ENCODE results near the gene SLC35E2B.
"Not testable (repeated sequence)": the region's sequence is repeated elsewhere in the genome, so short reads cannot be mapped to it uniquely, and the experiment has no call there.

SLC35E2B gene

GRCh38 chr1:1648265-1648664, 44.3 kb downstream of the SLC35E2B start:
- DNase-seq (ENCODE audit: extremely low spot score); POLR2A ChIA-PET; CTCF ChIA-PET: not testable (repeated sequence)

GRCh38 chr1:1647567-1648241, 44.9 kb downstream of the SLC35E2B start:
- CTCF ChIA-PET; DNase-seq (ENCODE audit: extremely low spot score); POLR2A ChIA-PET: not testable (repeated sequence)

GRCh38 chr1:1646326-1646725, 46.3 kb downstream of the SLC35E2B start:
- POLR2A ChIA-PET; DNase-seq (ENCODE audit: extremely low spot score): not testable (repeated sequence)

GRCh38 chr1:1640711-1641461, 51.7 kb downstream of the SLC35E2B start:
- CTCF ChIA-PET; POLR2A ChIA-PET; DNase-seq (ENCODE audit: extremely low spot score): not testable (repeated sequence)

More at GRCh38 chr1:1646326-1646725, 46.3 kb downstream of the SLC35E2B start:
- CTCF ChIA-PET, result not testable (repeated sequence)

- CTCF ChIA-PET; DNase-seq (ENCODE audit: extremely low spot score); POLR2A ChIA-PET: not testable (repeated sequence)
Measured at GRCh38 chr1:1640081-1640480, 52.5 kb downstream of the SLC35E2B start.

GRCh38 chr1:1639368-1639767, 53.2 kb downstream of the SLC35E2B start:
- POLR2A ChIA-PET; DNase-seq (ENCODE audit: extremely low spot score); CTCF ChIA-PET: not testable (repeated sequence)

GRCh38 chr1:1638528-1638927, 54.1 kb downstream of the SLC35E2B start:
- POLR2A ChIA-PET; CTCF ChIA-PET; DNase-seq (ENCODE audit: extremely low spot score): not testable (repeated sequence)

- CTCF ChIA-PET, POLR2A ChIA-PET: not testable (repeated sequence)
Measured at GRCh38 chr1:1637479-1637875, 55.1 kb downstream of the SLC35E2B start.

GRCh38 chr1:1636621-1637478, 55.7 kb downstream of the SLC35E2B start:
- CTCF ChIA-PET; POLR2A ChIA-PET; DNase-seq (ENCODE audit: extremely low spot score): not testable (repeated sequence)

More at GRCh38 chr1:1637479-1637875, 55.1 kb downstream of the SLC35E2B start:
- not testable (repeated sequence) for DNase-seq (ENCODE audit: extremely low spot score)

- CTCF ChIA-PET; POLR2A ChIA-PET; DNase-seq (ENCODE audit: extremely low spot score): not testable (repeated sequence)
Measured at GRCh38 chr1:1634613-1635012, 58.0 kb downstream of the SLC35E2B start.

- CTCF ChIA-PET; DNase-seq (ENCODE audit: extremely low spot score); POLR2A ChIA-PET: not testable (repeated sequence)
Measured at GRCh38 chr1:1633409-1633808, 59.2 kb downstream of the SLC35E2B start.

GRCh38 chr1:1631782-1632420, 60.7 kb downstream of the SLC35E2B start, which contains the start of gene MMP23B:
Gene MMP23B, plus strand, starts transcription at chr1:1632173. Its CDS starts 46 bp downstream, at chr1:1632219.
- no peak for TF ChIP-seq CTCF (IDR thresholded peaks at IDR 0.05; ENCODE audit: control extremely low read depth, extremely low read depth, low read depth, missing control alignments)
- no peak for DNase-seq (ENCODE audit: extremely low spot score)
- ChIA-PET CTCF (no interaction called here), POLR2A (no interaction called here)
